Retinal pigment epithelial cell (primary cell): Measurements from ENCODE around the gene CELA1.
A peak's percentile ranks its signal among the peaks of the same experiment; 100 is the strongest.

Experiments used
- DNase-seq: peaks from one replicate; pipeline ENCODE4 v3.0.0-alpha.2; 2010; ENCODE audit warnings: low read depth
- H3K4me3 ChIP-seq: 2 replicates; pipeline ENCODE4 v1.5.1; 2011; ENCODE audit warnings: mild to moderate bottlenecking, low read length, control low read depth, moderate library complexity
- CTCF ChIP-seq: conservative IDR thresholded peaks from 2 replicates; pipeline ENCODE4 v1.5.1; 2011; ENCODE audit warnings: low read depth, low read length, control low read depth, inconsistent platforms

The CELA1 gene

DNA sequence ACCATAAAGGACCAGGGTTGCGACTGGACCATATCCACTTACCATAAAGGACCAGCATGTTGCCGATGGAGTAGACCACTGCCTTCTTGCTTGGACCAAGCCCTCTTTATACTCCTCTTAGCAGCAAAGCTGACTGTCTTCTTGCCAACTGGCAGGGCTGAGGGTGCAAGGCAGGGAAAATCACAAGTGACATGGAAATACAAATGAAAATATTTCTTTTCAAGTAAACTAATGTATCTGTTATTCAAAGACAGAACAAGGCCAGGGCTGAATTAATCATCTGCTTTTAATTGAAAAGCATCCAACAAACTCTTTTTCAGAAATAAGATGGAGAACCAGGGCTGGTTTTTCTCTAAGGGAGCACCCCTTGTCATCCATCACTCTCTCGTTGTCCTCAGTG is at the start of gene CELA1:
TSS of gene CELA1 (minus strand) at position 99 of the 400 bp plus-strand sequence. CDS start at position 58, 41 bp downstream.
- TF ChIP-seq CTCF, result no peak
- H3K4me3 ChIP-seq, result no peak within 1 kb of the TSS
- no peak for DNase-seq

GRCh38 chr12:51395283-51396230 is 49.1 kb upstream of the CELA1 start:
- no peak for TF ChIP-seq CTCF
- H3K4me3 ChIP-seq, result no peak overlapping the region
- no peak for DNase-seq

DNA sequence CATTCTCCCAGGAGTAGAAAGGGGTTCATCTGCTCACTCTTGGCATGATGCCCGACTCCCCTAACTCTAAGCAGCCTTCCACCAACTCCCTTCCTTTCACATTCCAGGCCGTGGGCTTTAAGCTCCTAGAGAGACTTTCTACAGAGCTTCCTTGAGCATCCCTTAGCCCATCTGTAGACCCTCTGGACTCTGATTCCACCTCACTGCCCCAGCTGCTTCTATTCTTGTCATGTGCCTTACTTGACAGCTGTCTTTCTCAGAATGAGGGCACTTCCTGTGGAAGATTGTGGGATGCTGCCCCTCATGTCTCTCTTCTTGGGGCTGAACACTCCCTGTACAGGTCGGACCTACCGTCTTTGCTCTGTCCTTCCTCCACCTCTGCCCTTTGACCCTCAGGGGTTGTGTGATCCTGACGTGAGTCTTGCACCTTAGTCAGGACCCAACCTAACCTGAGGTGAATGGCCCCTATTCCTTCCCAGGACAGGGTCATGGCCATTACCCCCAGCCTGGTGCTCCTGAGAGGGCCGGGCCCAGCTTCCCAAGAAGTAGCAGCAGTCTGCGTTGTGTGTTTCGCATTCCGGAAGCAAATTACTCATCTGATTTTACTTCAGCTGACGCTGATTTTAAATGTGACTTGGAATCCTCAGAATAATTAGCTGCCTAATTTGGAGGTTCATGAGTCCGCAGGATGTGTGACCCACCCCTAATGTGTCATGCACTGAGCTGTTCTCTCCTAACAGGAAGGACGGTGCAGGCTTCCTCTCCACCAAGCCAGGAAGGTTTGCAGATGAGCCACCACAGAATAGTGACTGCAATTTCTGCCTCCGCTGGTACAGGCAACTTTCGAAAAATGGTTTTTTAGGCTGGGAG is 47.4 kb upstream of the CELA1 start:
- no peak overlapping the region for H3K4me3 ChIP-seq
- no peak for TF ChIP-seq CTCF
- DNase-seq, result peak; percentile 35

- TF ChIP-seq CTCF, result no peak
- DNase-seq, result peak; percentile 43
- peak overlapping the region; percentile 63 for H3K4me3 ChIP-seq
Measured at GRCh38 chr12:51392556-51393237, 46.2 kb upstream of the CELA1 start.

DNA sequence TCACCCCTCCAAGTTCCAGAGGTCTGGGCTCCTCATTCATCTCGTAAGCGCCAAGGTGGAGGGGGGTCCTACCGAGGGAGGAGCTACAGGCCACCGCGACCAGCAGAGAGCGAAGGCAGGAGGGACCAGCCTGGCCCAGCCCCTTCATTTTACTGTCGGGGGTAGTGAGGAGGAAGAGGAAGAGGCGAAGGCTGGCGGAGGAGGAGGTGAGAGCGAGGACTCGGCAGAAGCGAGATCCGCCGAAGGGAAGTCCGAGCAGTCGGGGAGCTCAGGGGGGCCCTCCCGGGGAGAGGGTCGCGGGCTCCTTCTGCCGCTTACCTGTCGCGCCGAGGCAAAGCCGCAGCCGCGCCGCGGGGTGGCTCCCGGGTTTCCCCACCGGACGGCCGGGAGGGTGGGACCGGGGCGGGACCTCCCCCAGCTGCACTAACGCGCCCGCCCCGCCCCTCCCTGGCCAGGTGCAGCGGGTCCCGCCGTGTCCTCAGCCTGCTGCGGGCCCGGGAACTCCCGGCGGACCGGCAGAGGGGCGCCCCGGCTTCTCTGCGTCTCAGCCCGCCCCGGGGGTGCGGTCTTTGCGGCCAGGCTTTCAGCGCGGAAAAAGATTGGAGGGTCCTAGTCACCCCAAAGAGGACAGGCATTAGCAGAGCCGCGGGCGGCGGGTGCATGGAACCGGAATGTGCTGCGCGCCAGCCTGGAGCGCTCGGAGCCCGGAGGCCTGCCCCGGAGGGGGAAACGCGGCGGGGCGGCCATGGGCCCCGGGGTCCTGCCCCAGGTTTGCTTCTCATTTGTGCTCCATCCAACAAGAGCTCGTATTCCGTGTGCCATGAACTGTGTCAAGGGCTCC is 45.0 kb upstream of the CELA1 start, which contains the start of gene GALNT6:
TSS of gene GALNT6 (minus strand) at position 124 of the 841 bp plus-strand sequence. CDS start 11,625 bp downstream, outside the sequence.
- H3K4me3 ChIP-seq, result peak within 1 kb of the TSS; percentile 63
- no peak for TF ChIP-seq CTCF
- no peak for DNase-seq

- no peak for DNase-seq
- peak overlapping the region; percentile 63 for H3K4me3 ChIP-seq
- TF ChIP-seq CTCF, result no peak
Measured at GRCh38 chr12:51390891-51391282, 44.4 kb upstream of the CELA1 start.
